Measurements from ENCODE around the gene CCL22.

- no peak for TF ChIP-seq CTCF (IDR thresholded peaks at IDR 0.05; ENCODE audit: low read depth, low read length)
- TF ChIP-seq EZH2phosphoT487 (IDR thresholded peaks at IDR 0.05; ENCODE audit: low read depth), result no peak
Observed at GRCh38 chr16:57355898-57356414, 2.6 kb upstream of the CCL22 start.
